Measurements from ENCODE around the gene CDK2AP2. TPM values are rescaled to one million over a fixed set of nuclear protein-coding genes. Genes with fewer than 3 reads are reported as not detected.
"Not testable (repeated sequence)": the region's sequence is repeated elsewhere in the genome, so short reads cannot be mapped to it uniquely, and the experiment has no call there.

The CDK2AP2 gene
- total RNA-seq, 1 donor from 2014 or later, result 2.6 TPM

DNA sequence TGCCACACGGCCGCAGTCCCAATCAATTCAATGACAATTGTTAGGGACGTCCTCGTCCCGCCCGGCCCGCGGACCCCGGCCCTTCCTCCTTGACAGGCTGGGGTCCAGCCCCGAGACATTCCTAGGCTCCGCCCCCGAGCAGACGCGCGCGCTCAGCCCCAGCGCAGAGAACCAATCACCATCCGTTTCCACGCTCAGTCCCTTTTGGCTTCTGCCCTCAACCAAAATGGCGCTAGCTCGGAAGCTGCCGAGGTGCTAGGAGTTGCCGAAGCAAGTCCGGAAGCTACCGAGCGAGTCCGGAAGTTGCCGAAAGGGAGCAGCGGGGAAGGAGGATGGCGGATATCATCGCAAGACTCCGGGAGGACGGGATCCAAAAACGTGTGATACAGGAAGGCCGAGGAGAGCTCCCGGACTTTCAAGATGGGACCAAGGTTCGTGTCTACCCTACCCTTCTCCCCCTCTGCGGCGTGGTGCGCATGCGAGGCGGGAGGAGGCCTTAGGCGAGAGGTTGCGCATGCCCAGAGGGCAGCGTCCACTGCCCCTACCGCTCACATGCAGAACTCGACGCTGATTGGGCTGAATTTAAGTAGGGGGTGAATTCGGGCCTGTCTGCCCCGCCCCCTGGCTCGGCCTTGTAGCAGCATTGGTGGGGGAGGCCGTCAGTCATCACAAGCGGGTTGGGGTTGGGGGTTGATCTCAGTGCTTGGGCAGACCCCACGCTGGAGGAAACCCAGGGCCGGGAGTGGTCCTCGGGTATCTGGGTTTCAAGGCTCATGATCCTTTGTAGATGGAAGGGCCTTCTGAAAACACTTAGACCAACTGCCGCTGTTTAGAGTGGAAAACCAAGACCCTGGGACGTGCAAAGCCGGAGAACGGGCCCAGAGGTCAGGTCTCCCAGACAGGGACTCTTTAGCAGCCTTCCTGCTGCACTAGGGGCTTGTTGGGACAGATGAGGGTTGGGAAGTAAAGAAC, 24.8 kb downstream of the CDK2AP2 start, which contains the start of gene AIP:
TSS of gene AIP (plus strand) at position 200 of the 972 bp plus-strand sequence. CDS start at position 333, 133 bp downstream.
- no peaks in the 10 kb centered on the region for H3K27me3 ChIP-seq (ENCODE audit: control insufficient read depth in 3 of 3, insufficient read depth in 3 of 3, low read length in 3 of 3)
- peak within 1 kb of the TSS; percentile 80 for H3K27ac ChIP-seq (ENCODE audit: low read depth, low read length)
- peak within 1 kb of the TSS; percentile 74 to 82 (median 77) for H3K9ac ChIP-seq (ENCODE audit: low read depth in 1 of 3, low read length in 3 of 3)
- peak within 1 kb of the TSS; percentile 91 to 97 (median 92) for H3K4me3 ChIP-seq (ENCODE audit: low read length in 3 of 3)
- peaks cover 8 to 11% (median 11%) of the 10 kb centered on the region in 3 donors for H3K36me3 ChIP-seq (ENCODE audit: control insufficient read depth in 3 of 3, insufficient read depth in 3 of 3, low read length in 3 of 3)
- peaks cover 17 to 26% (median 18%) of the 10 kb centered on the region in 3 donors for H3K4me1 ChIP-seq (ENCODE audit: control insufficient read depth in 3 of 3, insufficient read depth in 3 of 3, low read length in 3 of 3)
- H3K9me3 ChIP-seq (ENCODE audit: control insufficient read depth in 3 of 3, low read length in 3 of 3), result no peaks in the 10 kb centered on the region

DNA sequence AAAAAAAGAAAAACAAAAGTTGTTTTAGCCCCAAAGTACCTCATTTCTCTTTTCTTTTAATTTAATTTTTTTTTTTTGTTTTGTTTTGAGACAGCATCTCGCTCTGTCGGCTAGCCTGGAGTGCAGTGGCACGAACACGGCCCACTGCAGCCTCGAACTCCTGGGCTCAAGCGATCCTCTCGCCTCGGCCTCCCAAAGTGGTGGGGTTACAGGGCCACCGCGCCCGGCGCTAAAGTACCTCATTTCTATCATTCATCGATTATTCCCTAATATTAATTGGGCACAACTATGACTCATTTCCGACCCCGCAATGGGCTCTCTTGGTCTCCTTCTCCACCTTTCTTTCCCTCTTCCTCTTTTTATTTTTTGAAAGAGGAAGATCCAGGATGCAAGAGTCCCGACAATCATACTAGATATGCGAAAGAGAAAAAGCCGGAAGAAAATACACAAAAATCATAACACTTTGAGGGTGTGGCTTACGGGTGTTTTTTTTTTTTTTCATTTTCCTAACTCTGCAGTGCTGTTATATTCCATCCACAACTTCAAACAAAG, 25.6 kb downstream of the CDK2AP2 start:
- H3K27ac ChIP-seq (ENCODE audit: low read depth, low read length), result peak overlapping the region; percentile 80
- H3K4me1 ChIP-seq (ENCODE audit: control insufficient read depth in 3 of 3, insufficient read depth in 3 of 3, low read length in 3 of 3), result peaks cover 17 to 26% (median 18%) of the 10 kb centered on the region in 3 donors
- H3K27me3 ChIP-seq (ENCODE audit: control insufficient read depth in 3 of 3, insufficient read depth in 3 of 3, low read length in 3 of 3), result no peaks in the 10 kb centered on the region
- H3K36me3 ChIP-seq (ENCODE audit: control insufficient read depth in 3 of 3, insufficient read depth in 3 of 3, low read length in 3 of 3), result peaks cover 3 to 8% (median 4%) of the 10 kb centered on the region in 3 donors
- peak overlapping the region; percentile 74 to 82 (median 77) for H3K9ac ChIP-seq (ENCODE audit: low read depth in 1 of 3, low read length in 3 of 3)
- no peaks in the 10 kb centered on the region for H3K9me3 ChIP-seq (ENCODE audit: control insufficient read depth in 3 of 3, low read length in 3 of 3)
- H3K4me3 ChIP-seq (ENCODE audit: low read length in 3 of 3), result peak overlapping the region; percentile 91 to 97 (median 92)

DNA sequence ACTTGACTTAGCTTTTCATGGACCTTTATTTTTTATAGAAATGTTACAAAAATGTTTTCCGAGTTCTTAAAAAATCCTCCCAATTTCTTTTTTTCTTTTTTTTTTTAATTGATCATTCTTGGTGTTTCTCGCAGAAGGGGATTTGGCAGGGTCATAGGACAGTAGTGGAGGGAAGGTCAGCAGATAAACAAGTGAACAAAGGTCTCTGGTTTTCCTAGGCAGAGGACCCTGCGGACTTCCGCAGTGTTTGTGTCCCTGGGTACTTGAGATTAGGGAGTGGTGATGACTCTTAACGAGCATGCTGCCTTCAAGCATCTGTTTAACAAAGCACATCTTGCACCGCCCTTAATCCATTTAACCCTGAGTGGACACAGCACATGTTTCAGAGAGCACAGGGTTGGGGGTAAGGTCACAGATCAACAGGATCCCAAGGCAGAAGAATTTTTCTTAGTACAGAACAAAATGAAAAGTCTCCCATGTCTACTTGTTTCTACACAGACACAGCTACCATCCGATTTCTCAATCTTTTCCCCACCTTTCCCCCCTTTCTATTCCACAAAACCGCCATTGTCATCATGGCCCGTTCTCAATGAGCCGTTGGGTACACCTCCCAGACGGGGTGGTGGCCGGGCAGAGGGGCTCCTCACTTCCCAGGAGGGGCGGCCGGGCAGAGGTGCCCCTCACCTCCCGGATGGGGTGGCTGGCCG, 30.5 kb downstream of the CDK2AP2 start:
- H3K9ac ChIP-seq (ENCODE audit: low read depth in 1 of 3, low read length in 3 of 3); H3K27ac ChIP-seq (ENCODE audit: low read depth, low read length); H3K27me3 ChIP-seq (ENCODE audit: control insufficient read depth in 3 of 3, insufficient read depth in 3 of 3, low read length in 3 of 3); H3K4me3 ChIP-seq (ENCODE audit: low read length in 3 of 3); H3K9me3 ChIP-seq (ENCODE audit: control insufficient read depth in 3 of 3, low read length in 3 of 3); H3K4me1 ChIP-seq (ENCODE audit: control insufficient read depth in 3 of 3, insufficient read depth in 3 of 3, low read length in 3 of 3); H3K36me3 ChIP-seq (ENCODE audit: control insufficient read depth in 3 of 3, insufficient read depth in 3 of 3, low read length in 3 of 3): not testable (repeated sequence)

DNA sequence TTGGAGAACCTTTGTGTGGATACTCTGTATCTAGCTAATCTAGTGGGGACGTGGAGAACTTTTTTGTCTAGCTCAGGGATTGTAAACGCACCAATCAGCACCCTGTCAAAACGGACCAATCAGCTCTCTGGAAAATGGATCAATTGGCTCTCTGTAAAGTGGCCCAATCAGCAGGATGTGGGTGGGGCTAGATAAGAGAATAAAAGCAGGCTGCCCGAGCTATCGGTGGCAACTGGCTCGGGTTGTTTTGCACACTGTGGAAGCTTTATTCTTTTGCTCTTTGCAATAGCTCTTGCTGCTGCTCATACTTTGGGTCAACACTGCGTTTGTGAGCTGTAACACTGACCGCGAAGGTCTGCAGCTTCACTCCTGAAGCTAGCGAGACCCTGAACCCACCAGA, 31.3 kb downstream of the CDK2AP2 start:
- H3K9me3 ChIP-seq (ENCODE audit: control insufficient read depth in 3 of 3, low read length in 3 of 3); H3K4me1 ChIP-seq (ENCODE audit: control insufficient read depth in 3 of 3, insufficient read depth in 3 of 3, low read length in 3 of 3); H3K36me3 ChIP-seq (ENCODE audit: control insufficient read depth in 3 of 3, insufficient read depth in 3 of 3, low read length in 3 of 3); H3K27me3 ChIP-seq (ENCODE audit: control insufficient read depth in 3 of 3, insufficient read depth in 3 of 3, low read length in 3 of 3); H3K27ac ChIP-seq (ENCODE audit: low read depth, low read length); H3K4me3 ChIP-seq (ENCODE audit: low read length in 3 of 3); H3K9ac ChIP-seq (ENCODE audit: low read depth in 1 of 3, low read length in 3 of 3): not testable (repeated sequence)

DNA sequence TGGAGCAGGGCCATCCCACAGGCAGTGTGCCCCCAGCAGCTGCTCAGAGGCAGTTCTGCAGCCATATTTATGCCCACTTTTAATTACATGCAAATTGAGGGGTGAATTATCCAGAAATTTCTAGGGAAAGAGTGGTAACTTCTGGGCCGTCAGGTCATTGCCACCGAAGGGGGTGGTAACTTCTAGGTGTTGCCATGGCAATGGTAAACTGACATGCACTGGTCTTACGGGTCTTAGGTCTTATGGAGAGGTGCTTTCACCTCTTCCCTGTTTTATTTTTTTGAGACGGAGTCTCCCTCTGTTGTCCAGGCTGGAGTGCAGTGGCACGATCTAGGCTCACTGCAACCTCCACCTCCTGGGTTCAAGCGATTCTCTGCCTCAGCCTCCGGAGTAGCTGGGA, 35.1 kb downstream of the CDK2AP2 start:
- no peak overlapping the region for H3K4me3 ChIP-seq (ENCODE audit: low read length in 3 of 3)
- H3K27me3 ChIP-seq (ENCODE audit: control insufficient read depth in 3 of 3, insufficient read depth in 3 of 3, low read length in 3 of 3), result peaks cover 0 to 2% (median 0%) of the 10 kb centered on the region in 3 donors
- H3K27ac ChIP-seq (ENCODE audit: low read depth, low read length), result no peak overlapping the region
- peaks cover 7% of the 10 kb centered on the region in 3 donors for H3K4me1 ChIP-seq (ENCODE audit: control insufficient read depth in 3 of 3, insufficient read depth in 3 of 3, low read length in 3 of 3)
- H3K36me3 ChIP-seq (ENCODE audit: control insufficient read depth in 3 of 3, insufficient read depth in 3 of 3, low read length in 3 of 3), result no peaks in the 10 kb centered on the region
- no peak overlapping the region for H3K9ac ChIP-seq (ENCODE audit: low read depth in 1 of 3, low read length in 3 of 3)
- no peaks in the 10 kb centered on the region for H3K9me3 ChIP-seq (ENCODE audit: control insufficient read depth in 3 of 3, low read length in 3 of 3)

DNA sequence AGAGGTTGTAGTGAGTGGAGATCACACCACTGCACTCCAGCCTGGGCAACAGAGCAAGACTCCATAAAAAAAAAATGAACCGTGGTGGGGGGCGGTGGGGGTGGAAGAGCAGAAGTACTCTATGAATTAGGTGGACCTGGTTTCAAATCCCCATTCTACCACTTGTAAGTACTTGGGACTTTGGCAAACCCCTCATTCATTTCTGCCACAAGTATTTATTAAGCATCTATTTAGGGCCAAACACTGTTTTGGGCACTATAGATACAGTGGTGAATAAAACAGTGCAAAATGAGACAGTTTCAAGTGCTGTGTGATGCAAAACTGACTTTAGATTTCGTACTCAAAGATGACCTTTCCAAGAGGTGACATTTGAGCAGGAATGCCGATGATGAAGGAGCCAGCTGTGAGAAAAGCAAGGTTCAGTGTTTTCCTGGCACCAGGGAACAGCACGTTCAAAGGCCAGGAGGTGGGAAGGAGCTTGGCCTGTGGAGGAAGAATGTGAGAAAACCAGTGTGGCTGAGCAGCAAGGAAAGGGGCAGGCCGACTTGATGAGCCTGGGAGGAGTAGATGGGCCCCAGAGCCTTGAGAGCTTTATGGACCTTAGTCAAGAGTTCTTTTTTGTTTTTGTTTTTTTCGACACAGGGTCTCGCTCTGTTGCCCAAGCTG, 37.5 kb downstream of the CDK2AP2 start:
- Histone ChIP-seq H3K27ac (ENCODE audit: low read depth, low read length) (no peak overlapping the region), H3K9ac (ENCODE audit: low read depth in 1 of 3, low read length in 3 of 3) (no peak overlapping the region), H3K4me1 (ENCODE audit: control insufficient read depth in 3 of 3, insufficient read depth in 3 of 3, low read length in 3 of 3) (peaks cover 9 to 13% (median 13%) of the 10 kb centered on the region in 3 donors), H3K9me3 (ENCODE audit: control insufficient read depth in 3 of 3, low read length in 3 of 3) (no peaks in the 10 kb centered on the region), H3K4me3 (ENCODE audit: low read length in 3 of 3) (no peak overlapping the region), H3K27me3 (ENCODE audit: control insufficient read depth in 3 of 3, insufficient read depth in 3 of 3, low read length in 3 of 3) (peaks cover 0 to 2% (median 0%) of the 10 kb centered on the region in 3 donors), H3K36me3 (ENCODE audit: control insufficient read depth in 3 of 3, insufficient read depth in 3 of 3, low read length in 3 of 3) (peaks cover 0 to 2% (median 0%) of the 10 kb centered on the region in 3 donors)

DNA sequence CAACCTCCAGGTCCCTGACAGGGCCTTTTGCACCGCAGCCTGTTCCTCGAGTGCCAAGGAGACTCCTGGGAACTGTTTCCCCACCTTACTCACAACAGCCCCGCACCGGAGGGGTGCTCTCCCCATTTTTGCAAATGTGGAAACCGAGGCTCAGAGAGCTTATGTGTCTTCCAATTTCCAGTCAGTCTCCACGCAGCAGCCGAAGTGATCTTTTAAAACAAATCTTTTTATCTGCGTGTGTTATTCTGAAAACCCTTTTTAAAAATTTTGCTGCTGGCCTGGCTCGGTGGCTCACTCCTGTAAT, 38.5 kb downstream of the CDK2AP2 start:
- H3K9ac ChIP-seq (ENCODE audit: low read depth in 1 of 3, low read length in 3 of 3), result peak overlapping the region; percentile 87 to 96 (median 95)
- peaks cover 12 to 19% (median 13%) of the 10 kb centered on the region in 3 donors for H3K4me1 ChIP-seq (ENCODE audit: control insufficient read depth in 3 of 3, insufficient read depth in 3 of 3, low read length in 3 of 3)
- no peaks in the 10 kb centered on the region for H3K9me3 ChIP-seq (ENCODE audit: control insufficient read depth in 3 of 3, low read length in 3 of 3)
- H3K27me3 ChIP-seq (ENCODE audit: control insufficient read depth in 3 of 3, insufficient read depth in 3 of 3, low read length in 3 of 3), result peaks cover 0 to 2% (median 0%) of the 10 kb centered on the region in 3 donors
- peak overlapping the region; percentile 87 to 92 (median 88) for H3K4me3 ChIP-seq (ENCODE audit: low read length in 3 of 3)
- peak overlapping the region; percentile 72 for H3K27ac ChIP-seq (ENCODE audit: low read depth, low read length)
- peaks cover 0 to 2% (median 0%) of the 10 kb centered on the region in 3 donors for H3K36me3 ChIP-seq (ENCODE audit: control insufficient read depth in 3 of 3, insufficient read depth in 3 of 3, low read length in 3 of 3)

DNA sequence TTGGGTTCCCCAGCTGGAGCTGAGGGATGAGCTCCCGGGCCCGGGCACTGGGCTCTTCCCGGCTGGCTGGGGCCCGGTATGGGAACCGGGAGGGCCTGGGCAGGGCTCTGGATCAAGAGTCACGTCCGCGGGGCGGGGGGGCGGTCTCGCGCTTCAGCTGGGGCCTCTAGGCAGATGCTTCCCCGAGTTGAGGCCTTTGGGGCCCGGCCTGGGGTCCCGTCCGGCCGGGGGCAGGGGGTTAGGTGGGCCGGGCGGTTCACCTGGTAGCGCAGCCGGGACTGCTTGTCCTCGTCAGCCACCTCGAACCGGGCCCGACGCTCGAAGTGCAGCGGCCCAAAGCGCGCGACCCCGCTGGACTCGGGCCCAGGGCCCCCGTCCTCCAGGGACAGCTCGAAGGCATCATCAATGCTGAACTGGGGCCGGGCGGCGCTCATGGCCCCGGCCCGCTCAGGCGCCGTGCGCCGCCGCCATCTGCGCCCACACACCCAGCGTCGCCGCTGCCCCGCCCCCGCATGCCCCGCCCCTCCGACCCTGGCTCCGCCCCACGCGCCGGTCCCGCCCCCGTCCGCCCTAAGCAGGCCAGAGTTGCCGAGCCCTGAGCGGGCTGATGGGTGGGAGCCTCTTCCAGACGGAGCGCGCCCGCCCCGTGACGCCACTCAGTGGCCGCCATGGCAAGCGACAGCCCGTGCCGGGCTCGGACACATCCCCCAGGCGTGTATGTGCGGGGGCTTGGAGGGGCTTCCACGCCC, 39.0 kb downstream of the CDK2AP2 start, which contains the start of gene TMEM134:
TSS of gene TMEM134 (minus strand) at position 493 of the 749 bp plus-strand sequence. CDS start at position 434, 59 bp downstream.
- H3K4me1 ChIP-seq (ENCODE audit: control insufficient read depth in 3 of 3, insufficient read depth in 3 of 3, low read length in 3 of 3), result peaks cover 16 to 24% (median 17%) of the 10 kb centered on the region in 3 donors
- H3K9ac ChIP-seq (ENCODE audit: low read depth in 1 of 3, low read length in 3 of 3), result peak within 1 kb of the TSS; percentile 87 to 96 (median 95)
- H3K9me3 ChIP-seq (ENCODE audit: control insufficient read depth in 3 of 3, low read length in 3 of 3), result no peaks in the 10 kb centered on the region
- H3K4me3 ChIP-seq (ENCODE audit: low read length in 3 of 3), result peak within 1 kb of the TSS; percentile 87 to 92 (median 88)
- peaks cover 0 to 2% (median 0%) of the 10 kb centered on the region in 3 donors for H3K36me3 ChIP-seq (ENCODE audit: control insufficient read depth in 3 of 3, insufficient read depth in 3 of 3, low read length in 3 of 3)
- peak within 1 kb of the TSS; percentile 76 for H3K27ac ChIP-seq (ENCODE audit: low read depth, low read length)
- H3K27me3 ChIP-seq (ENCODE audit: control insufficient read depth in 3 of 3, insufficient read depth in 3 of 3, low read length in 3 of 3), result peaks cover 0 to 2% (median 0%) of the 10 kb centered on the region in 3 donors

DNA sequence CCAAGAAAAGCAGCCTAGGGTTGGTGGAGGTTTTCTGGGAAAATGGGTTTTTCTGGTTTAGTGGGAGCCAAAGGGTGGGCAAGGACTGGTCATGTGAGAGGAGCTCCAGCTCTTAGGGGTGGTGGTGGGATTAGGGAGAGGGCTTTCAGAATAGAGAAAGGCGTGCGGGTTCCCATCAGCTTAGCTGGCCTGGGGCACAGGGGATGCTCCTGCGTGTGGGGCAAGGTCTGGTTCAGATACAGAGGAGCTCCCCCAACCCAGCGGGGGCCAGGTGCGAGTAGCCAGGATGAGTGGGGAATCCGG, 39.6 kb downstream of the CDK2AP2 start:
- Histone ChIP-seq H3K4me1 (ENCODE audit: control insufficient read depth in 3 of 3, insufficient read depth in 3 of 3, low read length in 3 of 3) (peaks cover 19 to 28% (median 21%) of the 10 kb centered on the region in 3 donors), H3K9ac (ENCODE audit: low read depth in 1 of 3, low read length in 3 of 3) (peak overlapping the region; percentile 10 to 85 (median 83)), H3K27ac (ENCODE audit: low read depth, low read length) (peak overlapping the region; percentile 76), H3K9me3 (ENCODE audit: control insufficient read depth in 3 of 3, low read length in 3 of 3) (no peaks in the 10 kb centered on the region), H3K36me3 (ENCODE audit: control insufficient read depth in 3 of 3, insufficient read depth in 3 of 3, low read length in 3 of 3) (peaks cover 0 to 2% (median 0%) of the 10 kb centered on the region in 3 donors), H3K4me3 (ENCODE audit: low read length in 3 of 3) (peak overlapping the region; percentile 71 to 84 (median 84)), H3K27me3 (ENCODE audit: control insufficient read depth in 3 of 3, insufficient read depth in 3 of 3, low read length in 3 of 3) (peaks cover 0 to 2% (median 0%) of the 10 kb centered on the region in 3 donors)
